A673 (cell line): Measurements from ENCODE around the gene EML3.

ENCODE experiments used
- CTCF ChIP-seq: fragments of 300-800, 200-600 bp; sonication (generic); conservative IDR thresholded peaks from 2 replicates; pipeline ENCODE4 v1.5.1; 2017; ENCODE audit warnings: low read depth, mild to moderate bottlenecking, antibody characterized with exemption, low read length, moderate library complexity, mixed read lengths
- EZH2 ChIP-seq: fragments of 200-600 bp; sonication (generic); IDR thresholded peaks from 2 replicates; pipeline ENCODE4 v1.6.1; 2017; ENCODE audit warnings: borderline replicate concordance, low read depth, mild to moderate bottlenecking, mixed read lengths, antibody characterized with exemption, low read length; ENCODE audit not compliant: poor library complexity, severe bottlenecking

GRCh38 chr11:62566247-62566646 lies 46.3 kb downstream of the EML3 start:
- TF ChIP-seq CTCF (no peak), EZH2 (no peak)
